GM18505 (cell line): ENCODE results near the gene ICE2.
"Not testable (repeated sequence)": the region's sequence is repeated elsewhere in the genome, so short reads cannot be mapped to it uniquely, and the experiment has no call there.

Source experiments
- ATAC-seq: cut with Tn5 transposase; IDR thresholded peaks from one replicate; pipeline ENCODE4 v1.9.1; 2021; ENCODE audit not compliant: unreplicated experiment
- POLR2A ChIP-seq: IDR thresholded peaks from 4 replicates; pipeline ENCODE4 v1.6.1; 2011; ENCODE audit warnings: borderline replicate concordance; ENCODE audit not compliant: insufficient read depth, insufficient read length; ENCODE audit errors: extremely low read depth

The ICE2 gene

DNA sequence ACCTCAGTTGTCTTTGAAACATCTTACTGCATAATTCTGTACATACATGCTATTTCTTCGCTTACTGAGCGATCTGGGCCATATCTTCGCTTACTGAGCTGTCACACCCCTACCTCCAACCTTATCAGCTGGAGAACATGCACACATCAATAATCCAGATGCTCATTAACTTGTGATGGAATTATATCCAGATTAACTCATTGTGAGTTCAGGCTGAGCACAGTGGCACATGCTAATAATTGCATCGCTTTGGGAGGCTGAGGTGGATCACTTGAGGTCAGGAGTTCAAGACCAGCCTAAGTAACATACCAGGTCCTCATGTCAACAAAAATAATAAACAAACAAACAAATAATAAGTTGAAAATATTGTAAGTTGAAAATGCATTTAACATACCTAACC, 61.8 kb downstream of the ICE2 start:
- no peak for TF ChIP-seq POLR2A
- ATAC-seq = no peak

DNA sequence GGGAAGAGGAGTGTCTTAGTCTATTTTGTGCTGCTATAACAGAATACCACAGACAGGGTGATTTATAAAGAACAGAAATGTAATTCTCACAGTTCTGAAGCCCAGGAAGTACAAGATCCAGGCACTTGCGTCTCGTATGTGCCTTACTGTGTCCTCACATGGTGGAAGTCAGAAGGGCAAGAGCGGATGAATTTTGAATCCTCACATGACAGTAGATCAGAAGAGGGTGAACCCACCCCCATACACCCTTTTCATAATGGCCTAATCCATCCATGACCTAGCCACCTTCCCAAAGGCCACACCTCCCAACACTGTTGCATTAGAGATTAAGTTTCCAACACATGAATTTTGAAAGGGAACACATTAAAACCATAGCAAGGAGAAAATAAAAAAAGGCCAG, 62.5 kb downstream of the ICE2 start:
- no peak for ATAC-seq
- TF ChIP-seq POLR2A = no peak

DNA sequence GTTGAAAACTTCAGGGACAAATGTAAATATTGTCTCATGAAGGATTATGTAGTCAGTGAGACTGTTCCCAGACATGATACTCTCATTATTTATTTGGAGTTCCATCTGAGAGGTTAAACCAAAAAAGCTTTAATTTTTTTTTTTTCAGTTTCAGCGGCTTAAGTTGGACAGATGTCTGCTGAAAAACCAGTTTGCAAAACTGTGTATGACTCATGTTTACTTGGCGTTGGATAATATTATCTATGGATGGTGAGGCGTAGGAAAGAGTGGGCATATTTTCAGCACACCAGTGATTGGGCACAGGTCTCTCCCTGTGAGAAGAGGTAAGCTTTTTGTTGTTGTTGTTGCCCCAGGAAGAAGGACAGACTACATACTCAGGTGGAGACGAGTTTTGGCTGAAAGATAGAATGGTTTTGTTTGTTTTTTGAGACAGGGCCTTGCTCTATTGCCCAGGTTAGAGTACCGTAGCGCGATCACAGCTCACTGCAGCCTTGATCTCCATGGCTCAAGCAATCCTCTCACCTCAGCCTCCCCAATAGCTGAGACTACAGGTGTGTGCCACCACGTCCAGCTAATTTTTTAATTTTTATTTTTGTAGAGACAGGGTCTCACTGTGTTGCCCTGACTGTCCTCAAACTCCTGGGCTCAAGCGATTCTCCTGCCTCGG, 64.8 kb downstream of the ICE2 start:
- TF ChIP-seq POLR2A = no peak
- no peak for ATAC-seq

DNA sequence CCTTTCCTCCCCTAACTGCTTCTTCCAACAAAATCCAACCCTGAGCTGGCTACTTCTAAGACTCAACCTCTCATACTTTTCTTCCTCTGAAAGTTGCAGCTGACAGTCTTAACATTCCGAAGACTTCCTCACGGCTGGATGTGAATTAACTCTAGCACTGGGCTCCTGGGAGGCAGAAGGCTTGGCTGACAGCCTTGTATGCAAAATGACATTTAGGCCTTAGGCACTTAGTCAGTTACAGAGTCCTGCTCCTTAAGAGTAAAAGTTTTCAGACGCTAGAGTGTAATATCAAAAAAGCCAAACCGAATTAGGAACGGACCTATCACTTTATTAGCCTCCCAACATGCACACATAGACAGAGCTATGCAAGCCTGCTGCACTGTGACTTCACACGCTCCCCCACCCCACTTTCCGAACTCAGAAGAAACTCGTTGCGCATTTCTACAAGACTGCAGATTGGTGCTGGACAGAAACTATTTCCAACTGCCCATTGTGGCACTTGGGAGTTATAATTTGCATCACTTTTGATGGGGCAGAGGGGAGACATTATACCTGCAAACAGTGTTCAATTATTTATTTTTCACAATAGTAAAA, 65.6 kb downstream of the ICE2 start:
- ATAC-seq = no peak
- TF ChIP-seq POLR2A = no peak

DNA sequence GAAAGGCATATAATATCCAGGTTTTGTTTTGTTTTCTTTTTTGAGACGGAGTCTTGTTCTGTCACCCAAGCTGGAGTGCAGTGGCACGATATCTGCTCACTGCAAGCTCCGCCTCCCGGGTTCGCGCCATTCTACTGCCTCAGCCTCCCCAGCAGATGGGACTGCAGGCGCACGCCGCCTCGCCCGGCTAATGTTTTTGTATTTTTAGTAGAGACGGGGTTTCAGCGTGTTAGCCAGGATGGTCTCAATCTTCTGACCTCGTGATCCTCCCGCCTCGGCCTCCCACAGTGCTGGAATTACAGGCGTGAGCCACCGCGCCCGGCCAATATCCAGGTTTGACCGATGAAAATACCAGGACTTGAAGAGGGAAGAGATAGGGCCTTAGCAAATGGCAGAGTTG, 66.1 kb downstream of the ICE2 start:
- ATAC-seq = not testable (repeated sequence)

DNA sequence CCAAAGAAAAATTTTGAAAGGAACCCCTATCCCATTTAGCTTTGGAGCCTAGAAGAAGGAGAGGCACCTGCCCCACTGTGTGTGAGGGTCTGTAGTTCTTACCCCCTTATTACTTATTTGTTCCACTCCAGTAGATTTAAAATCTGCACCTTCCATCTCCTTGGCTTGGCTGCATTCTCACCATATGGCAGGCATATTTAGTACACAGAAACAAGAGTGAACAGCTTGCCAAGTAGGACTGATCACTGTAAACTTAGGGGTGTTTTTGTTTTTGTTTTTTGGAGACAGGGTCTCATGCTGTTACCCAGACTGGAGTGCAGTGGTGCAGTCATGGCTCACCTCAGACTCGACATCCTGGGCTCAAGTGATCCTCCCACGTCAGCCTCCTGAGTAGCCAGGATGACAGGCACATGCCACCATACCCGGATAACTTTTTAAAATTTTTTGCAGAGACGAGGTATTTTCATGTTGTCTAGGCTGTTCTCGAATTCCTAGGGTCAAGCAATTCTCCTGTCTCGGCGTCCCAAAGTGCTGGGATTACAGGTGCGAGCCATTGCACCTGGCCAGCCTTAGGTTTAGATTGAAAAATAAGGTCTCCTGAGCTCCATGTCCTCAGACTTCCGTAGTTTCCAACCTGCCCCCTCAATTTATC, 67.0 kb downstream of the ICE2 start:
- no peak for TF ChIP-seq POLR2A
- no peak for ATAC-seq

DNA sequence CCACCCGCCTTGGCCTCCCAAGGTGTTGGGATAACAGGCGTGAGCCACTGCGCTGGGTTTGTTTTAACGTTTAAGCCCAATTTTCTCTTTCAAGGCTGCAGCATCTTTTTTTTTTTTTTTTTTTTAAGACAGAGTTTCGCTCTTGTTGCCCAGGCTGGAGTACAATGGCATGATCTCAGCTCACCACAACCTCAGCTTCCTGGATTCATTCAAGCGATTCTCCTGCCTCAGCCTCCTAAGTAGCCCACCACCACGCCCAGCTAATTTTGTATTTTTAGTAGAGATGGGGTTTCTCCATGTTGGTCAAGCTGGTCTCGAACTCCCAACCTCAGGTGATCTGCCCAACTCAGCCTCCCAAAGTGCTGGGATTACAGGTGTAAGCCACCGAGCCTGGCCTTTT, 68.6 kb downstream of the ICE2 start:
- not testable (repeated sequence) for ATAC-seq

DNA sequence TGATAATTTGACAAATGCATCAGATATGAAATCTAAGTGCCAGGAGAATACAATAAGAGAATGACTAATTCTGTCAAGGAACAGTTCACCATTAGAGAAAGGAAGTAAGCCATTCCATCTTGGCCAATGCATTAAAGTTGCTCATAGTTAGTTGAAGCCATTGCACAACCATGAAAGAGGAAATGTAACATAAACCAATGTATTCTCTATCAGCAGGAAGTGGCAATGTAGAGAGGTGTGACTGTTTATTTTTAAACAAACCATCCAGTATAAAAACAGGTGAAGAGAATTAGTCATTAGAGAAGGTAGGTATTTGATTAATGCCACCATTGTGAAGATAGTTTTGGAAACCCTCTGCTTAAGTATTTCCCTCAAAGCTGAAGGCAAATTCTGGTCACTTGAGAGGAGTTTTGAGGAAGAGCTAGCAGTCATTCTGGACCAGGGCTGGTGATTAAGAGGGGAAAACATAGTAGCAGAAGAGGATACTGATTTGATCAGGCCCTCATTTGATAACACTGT, 70.4 kb downstream of the ICE2 start:
- ATAC-seq = no peak
- TF ChIP-seq POLR2A = no peak

DNA sequence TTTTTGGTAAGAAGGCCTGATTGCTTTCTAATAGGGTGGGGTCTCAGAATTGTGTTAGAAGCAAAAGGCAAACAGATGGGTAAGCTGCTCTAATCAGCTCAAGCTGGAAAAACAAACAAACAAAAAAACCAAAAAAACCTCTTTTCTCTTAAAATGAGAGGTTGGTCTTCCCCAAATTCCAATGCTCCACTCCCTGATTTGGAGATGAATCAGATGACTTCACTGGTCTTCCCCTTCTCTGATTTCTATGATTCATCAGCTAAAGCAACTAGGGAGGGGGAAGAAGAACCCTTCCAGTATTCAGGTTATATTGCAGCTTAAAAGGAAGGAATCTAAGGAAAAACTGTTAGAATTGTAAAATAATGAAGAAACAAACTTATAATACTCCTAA, 71.5 kb downstream of the ICE2 start:
- no peak for TF ChIP-seq POLR2A
- no peak for ATAC-seq

DNA sequence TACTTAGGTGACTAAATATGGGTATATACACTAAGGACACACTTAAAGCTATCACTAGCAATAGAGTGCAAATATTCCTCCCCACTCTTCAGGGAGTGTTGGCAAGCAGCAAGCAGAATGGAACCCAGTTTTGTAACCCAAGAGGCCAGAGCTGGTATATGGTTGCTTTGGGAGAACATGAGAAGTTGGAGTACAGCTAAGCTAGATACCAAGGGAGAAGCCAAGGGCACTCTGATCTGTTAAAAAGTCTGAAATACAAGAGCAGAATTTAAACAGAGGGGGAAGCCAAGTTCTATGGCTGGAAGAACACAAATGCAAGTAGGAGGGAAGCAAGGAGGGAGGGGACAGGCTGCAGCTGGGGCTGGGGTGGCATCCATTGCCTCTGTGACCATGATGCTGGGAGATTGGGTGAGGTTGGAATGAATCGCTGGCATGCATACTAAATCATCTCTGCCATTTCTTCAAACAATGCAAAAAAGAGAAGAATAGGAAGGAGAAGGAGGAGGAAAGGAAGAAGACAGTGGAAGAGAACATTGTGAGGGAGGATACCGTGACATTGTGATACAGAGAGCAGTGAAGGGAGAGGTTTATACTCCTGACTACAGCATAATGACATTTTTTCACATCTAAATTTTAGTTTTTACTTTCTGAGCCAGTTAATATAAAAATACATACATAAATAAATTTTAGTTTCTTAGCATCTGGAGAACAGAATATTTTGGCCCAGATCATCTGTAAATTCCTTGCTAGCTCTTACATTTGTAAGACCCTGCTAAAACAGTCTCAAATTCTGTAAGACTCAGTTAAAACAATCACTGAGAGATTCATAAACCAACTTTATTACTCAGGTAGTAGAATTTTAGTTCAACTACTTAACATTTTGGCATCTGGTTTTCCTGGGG, 72.2 kb downstream of the ICE2 start:
- TF ChIP-seq POLR2A = no peak
- ATAC-seq = no peak

DNA sequence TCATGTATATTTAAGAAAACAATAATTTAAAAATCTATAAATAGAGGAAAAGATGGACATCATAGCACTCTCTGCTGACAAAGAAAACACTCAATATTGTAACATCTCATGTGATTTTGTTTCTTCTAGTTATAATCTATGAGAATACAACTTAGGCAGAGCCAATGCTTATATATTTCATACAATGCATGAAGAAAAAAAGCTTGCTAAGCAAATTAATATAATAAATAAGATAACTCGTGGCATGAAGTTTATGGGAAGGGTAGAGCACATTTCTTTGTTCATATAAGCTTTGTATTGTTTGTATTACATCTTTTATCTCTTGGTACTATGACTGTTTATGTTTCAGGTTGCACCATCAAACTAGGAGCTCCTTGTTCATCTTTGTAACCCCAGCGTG, 73.5 kb downstream of the ICE2 start:
- no peak for ATAC-seq
- no peak for TF ChIP-seq POLR2A

DNA sequence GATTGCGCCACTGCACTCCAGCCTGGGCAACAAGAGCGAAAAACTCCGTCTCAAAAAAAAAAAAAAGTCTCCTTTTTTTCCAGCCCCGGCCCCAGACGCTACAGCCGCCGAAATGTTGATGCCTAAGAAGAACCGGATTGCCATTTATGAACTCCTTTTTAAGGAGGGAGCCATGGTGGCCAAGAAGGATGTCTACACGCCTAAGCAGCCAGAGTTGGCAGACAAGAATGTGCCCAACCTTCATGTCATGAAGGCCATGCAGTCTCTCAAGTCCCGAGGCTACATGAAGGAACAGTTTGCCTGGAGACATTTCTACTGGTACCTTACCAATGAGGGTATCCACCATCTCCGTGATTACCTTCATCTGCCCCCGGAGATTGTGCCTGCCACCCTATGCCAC, 74.6 kb downstream of the ICE2 start:
- not testable (repeated sequence) for ATAC-seq

DNA sequence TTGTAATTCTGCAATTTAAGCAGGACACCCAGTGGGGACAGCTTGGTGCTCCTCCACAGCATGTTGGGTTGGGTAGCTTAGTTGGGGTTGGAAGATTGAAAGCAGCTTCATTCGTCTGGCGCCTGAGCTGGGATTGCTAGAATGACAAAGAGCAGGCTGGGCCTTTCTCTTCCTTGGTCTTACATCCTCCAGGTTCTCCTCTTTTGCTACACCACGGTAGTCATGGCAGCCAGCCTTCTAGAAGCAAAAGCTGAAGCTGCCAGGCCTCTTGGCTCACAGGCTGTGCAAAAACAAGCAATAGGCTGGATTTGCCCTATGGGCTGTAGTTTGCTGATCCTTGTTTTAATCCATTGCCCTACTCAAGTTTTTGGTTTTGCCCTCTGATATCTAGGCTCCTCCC, 78.0 kb downstream of the ICE2 start:
- no peak for ATAC-seq
- no peak for TF ChIP-seq POLR2A

DNA sequence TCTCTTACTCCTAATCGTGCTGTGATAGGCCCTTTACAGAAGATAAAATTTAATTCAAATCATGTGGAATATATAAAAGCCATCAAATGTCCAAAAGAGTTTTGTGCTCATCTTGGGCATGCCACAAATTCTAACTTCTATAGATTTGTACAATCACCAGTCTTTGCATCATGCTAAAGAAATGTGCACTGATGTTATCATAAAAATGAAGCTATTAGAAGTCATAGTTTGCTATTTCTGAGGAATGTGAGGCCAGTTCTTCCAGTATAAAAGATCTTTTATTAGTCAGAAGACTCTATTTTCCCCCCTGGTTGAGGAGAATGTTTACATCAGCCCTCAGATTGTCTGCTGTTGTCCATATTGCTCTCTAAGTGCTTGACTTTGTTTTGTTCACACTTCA, 79.0 kb downstream of the ICE2 start:
- no peak for TF ChIP-seq POLR2A
- no peak for ATAC-seq
